Measurements from ENCODE around the gene PCNX1.

- TF ChIP-seq EZH2phosphoT487 (IDR thresholded peaks at IDR 0.05; ENCODE audit: insufficient read depth, low read depth) (no peak), EZH2 (IDR thresholded peaks at IDR 0.05; ENCODE audit: insufficient read depth, poor library complexity, severe bottlenecking) (no peak)
Measured at GRCh38 chr14:71140157-71140556, 232.9 kb downstream of the PCNX1 start.

Data from GM23248 (cell line).